ENCODE measurements around the gene GNAZ.

Gene GNAZ

GRCh38 chr22:23147617-23148387 is 77.5 kb downstream of the GNAZ start:
- TF ChIP-seq GATA2 (IDR thresholded peaks at IDR 0.05; ENCODE audit: low read depth, low read length): no peak
- no peak for TF ChIP-seq GATA3 (IDR thresholded peaks at IDR 0.05; ENCODE audit: low read depth, low read length)

GRCh38 chr22:23149743-23150238 is 79.5 kb downstream of the GNAZ start:
- TF ChIP-seq GATA3 (IDR thresholded peaks at IDR 0.05; ENCODE audit: low read depth, low read length) (no peak), GATA2 (IDR thresholded peaks at IDR 0.05; ENCODE audit: low read depth, low read length) (no peak)

GRCh38 chr22:23150762-23151161 is 80.4 kb downstream of the GNAZ start:
- TF ChIP-seq GATA2 (IDR thresholded peaks at IDR 0.05; ENCODE audit: low read depth, low read length) (no peak), GATA3 (IDR thresholded peaks at IDR 0.05; ENCODE audit: low read depth, low read length) (no peak)

GRCh38 chr22:23151827-23152226 is 81.5 kb downstream of the GNAZ start:
- no peak for TF ChIP-seq GATA3 (IDR thresholded peaks at IDR 0.05; ENCODE audit: low read depth, low read length)

GRCh38 chr22:23152238-23153114 is 82.2 kb downstream of the GNAZ start:
- TF ChIP-seq GATA2 (IDR thresholded peaks at IDR 0.05; ENCODE audit: low read depth, low read length) (no peak), GATA3 (IDR thresholded peaks at IDR 0.05; ENCODE audit: low read depth, low read length) (no peak)

GRCh38 chr22:23153994-23154393 is 83.7 kb downstream of the GNAZ start:
- no peak for TF ChIP-seq GATA2 (IDR thresholded peaks at IDR 0.05; ENCODE audit: low read depth, low read length)
- TF ChIP-seq GATA3 (IDR thresholded peaks at IDR 0.05; ENCODE audit: low read depth, low read length): no peak

- TF ChIP-seq GATA3 (IDR thresholded peaks at IDR 0.05; ENCODE audit: low read depth, low read length) (no peak), GATA2 (IDR thresholded peaks at IDR 0.05; ENCODE audit: low read depth, low read length) (no peak)
Measured at GRCh38 chr22:23154461-23154860, 84.1 kb downstream of the GNAZ start.

GRCh38 chr22:23155143-23155542 is 84.8 kb downstream of the GNAZ start:
- no peak for TF ChIP-seq GATA2 (IDR thresholded peaks at IDR 0.05; ENCODE audit: low read depth, low read length)
- TF ChIP-seq GATA3 (IDR thresholded peaks at IDR 0.05; ENCODE audit: low read depth, low read length): no peak

- TF ChIP-seq GATA3 (IDR thresholded peaks at IDR 0.05; ENCODE audit: low read depth, low read length) (no peak), GATA2 (IDR thresholded peaks at IDR 0.05; ENCODE audit: low read depth, low read length) (no peak)
Measured at GRCh38 chr22:23155831-23156230, 85.5 kb downstream of the GNAZ start.

- TF ChIP-seq GATA3 (IDR thresholded peaks at IDR 0.05; ENCODE audit: low read depth, low read length): no peak
Measured at GRCh38 chr22:23156286-23156685, 86.0 kb downstream of the GNAZ start.

GRCh38 chr22:23157560-23158515 is 87.5 kb downstream of the GNAZ start:
- TF ChIP-seq GATA2 (IDR thresholded peaks at IDR 0.05; ENCODE audit: low read depth, low read length) (no peak), GATA3 (IDR thresholded peaks at IDR 0.05; ENCODE audit: low read depth, low read length) (no peak)

GRCh38 chr22:23158516-23159290 is 88.4 kb downstream of the GNAZ start:
- TF ChIP-seq GATA3 (IDR thresholded peaks at IDR 0.05; ENCODE audit: low read depth, low read length) (no peak), GATA2 (IDR thresholded peaks at IDR 0.05; ENCODE audit: low read depth, low read length) (no peak)

GRCh38 chr22:23159291-23159630 is 88.9 kb downstream of the GNAZ start:
- TF ChIP-seq GATA3 (IDR thresholded peaks at IDR 0.05; ENCODE audit: low read depth, low read length) (no peak), GATA2 (IDR thresholded peaks at IDR 0.05; ENCODE audit: low read depth, low read length) (no peak)
